GM12874 (cell line): Measurements from ENCODE around the gene TASOR.

ENCODE experiments used
- CTCF ChIP-seq: IDR thresholded peaks from 2 replicates; pipeline ENCODE4 v1.5.1; 2011; ENCODE audit warnings: low read depth, mild to moderate bottlenecking, control low read depth, low read length, moderate library complexity; ENCODE audit not compliant: insufficient read depth

TASOR gene

DNA sequence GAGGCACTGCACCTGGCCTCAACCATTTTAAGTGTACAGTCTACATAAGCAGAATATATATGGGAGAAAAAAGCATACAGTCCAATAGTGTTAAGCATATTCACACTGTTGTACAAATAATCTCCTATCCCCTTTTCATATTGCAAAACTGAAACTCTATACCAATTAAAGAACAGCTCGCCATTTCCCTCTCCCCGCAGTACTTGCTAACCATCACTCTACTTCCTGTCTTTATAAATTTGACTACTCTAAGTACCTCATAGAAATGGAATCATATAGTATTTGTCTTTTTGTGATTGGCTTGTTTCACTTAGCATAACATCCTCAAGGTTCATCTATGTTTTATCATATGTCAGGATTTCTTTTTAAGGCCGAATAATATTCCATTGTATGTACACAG, 21.6 kb upstream of the TASOR start:
- TF ChIP-seq CTCF: no peak

- peak; percentile 39; the same call in 1 of the 2 replicates for TF ChIP-seq CTCF
Measured at GRCh38 chr3:56702490-56703315, 19.6 kb upstream of the TASOR start.

- no peak for TF ChIP-seq CTCF
Measured at GRCh38 chr3:56700151-56700550, 17.1 kb upstream of the TASOR start.

DNA sequence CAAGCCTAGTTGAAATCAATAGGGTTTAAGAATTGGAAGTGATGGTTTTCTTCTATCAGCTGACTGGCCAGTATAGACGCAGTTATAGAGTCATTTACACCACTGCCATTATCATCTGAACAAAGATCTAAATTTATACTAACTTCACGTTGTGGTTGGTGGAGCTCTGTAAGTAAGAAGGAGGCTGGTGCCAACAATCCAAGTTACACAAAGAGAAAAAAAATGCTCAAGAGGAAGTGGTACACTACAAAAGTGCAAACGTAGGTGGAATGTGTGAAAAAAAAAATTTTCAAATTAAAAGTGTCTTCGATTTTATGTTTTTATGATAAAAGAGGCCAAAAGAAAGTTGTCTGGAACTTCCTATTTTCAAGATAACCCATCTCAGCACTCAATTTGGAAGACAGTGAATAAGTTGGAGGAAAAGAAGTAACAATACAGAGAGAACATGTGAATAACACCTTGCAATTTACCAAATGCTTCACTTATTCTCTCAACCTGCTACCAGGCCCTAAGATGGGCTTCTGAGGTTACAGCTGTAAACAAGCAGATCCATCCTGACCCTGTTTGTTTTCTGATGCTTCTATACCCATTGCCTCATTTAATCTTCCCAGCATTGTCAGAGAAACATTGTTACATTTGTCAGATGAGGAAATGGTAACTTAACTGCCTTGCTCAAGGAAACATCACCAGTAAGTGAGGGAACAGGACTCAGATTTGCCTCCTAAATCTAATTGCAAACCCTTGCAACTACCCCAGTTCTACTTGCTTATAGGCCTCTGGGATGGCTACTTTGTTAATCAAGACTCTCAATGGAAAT, 12.0 kb upstream of the TASOR start:
- no peak for TF ChIP-seq CTCF

DNA sequence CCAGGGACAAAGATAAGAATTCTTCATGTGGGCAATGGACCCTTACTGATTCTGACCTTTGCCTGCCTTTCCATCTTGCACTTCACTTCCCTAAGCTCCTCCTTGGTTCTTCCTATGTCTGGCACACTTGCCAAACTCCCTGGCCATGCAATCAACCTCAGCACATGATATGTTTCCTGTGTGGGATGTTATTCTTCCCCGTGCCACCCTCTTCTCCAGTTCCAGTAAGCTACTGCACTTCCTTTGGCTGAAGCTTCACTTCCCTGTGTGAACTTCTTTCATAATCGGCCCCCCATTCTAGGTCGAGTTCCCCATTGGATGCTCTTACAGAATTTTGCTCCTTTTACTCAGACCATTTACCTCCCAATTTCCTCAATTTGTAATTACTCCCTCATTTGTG, 10.7 kb upstream of the TASOR start:
- no peak for TF ChIP-seq CTCF

GRCh38 chr3:56691165-56692000, 8.3 kb upstream of the TASOR start:
- no peak for TF ChIP-seq CTCF

DNA sequence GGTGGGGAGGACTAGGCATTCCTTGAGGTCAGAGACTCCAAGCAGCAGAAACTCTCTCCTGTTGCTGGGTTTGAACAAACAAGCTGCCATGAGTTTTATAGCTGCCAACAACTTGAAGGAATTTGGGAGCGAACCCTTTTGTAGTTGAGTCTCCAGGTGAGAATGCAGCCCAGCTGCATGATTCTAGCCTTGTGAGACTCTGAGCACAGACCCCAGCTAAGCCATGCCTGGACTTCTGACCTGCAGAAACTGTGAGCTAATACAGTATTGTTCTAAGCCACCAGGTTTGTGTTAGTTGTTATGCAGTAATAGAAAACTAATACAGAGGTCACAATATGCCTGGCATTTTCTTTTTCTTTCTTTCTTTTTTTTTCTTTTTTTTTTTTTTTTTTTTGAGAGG, 6.2 kb upstream of the TASOR start:
- TF ChIP-seq CTCF: no peak
